ENCODE data around the gene RDH5.

DNA sequence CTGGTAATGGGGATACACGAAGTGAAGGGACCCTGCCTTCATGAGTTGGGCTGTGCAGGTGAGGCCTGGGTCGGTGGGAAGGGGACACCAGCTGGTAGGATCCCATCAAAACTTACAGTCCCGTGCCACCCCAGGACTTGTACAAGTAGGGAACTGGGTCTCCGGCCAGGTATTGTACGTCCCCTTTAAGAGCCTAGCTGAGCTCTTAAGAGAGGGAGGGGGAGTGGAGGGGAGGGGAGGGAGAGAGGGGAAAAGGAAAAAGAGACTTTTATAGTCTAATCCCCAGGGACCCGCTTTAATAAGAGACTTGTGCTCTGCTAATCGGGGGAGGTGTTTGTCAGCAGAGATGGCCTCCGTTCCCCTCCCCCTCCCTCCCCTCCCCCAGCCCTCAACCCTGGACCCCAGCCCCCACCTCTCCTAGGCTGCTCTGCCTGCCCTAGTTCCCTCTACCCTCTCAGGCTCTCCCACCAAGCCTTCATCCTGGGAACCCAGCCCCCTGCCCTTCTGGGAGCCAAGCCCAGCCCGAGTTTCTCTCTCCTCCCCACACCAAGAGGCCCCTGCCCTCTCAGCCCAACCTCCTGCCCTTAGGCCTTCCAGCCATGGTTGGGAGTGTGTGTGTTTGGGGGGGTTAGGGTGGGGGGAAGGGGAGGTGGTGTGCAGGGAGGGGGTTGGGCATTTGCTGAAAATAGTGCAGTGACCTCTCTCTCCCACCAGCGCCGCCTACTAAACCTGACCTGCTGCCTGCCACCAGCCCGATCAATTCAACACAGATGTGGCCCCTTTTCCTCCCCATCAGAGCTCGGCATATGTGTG is 25.4 kb downstream of the RDH5 start:
- TF ChIP-seq CTCF (conservative IDR thresholded peaks at IDR 0.05; ENCODE audit: low read length) = no peak
- no peak for TF ChIP-seq EZH2phosphoT487 (IDR thresholded peaks at IDR 0.05; ENCODE audit: borderline replicate concordance)

All from Loucy (cell line).